H1 (cell line): ENCODE data around the gene POLA1. TPM values are rescaled to one million over a fixed set of nuclear protein-coding genes. Genes with fewer than 3 reads are reported as not detected.

Source experiments
- CTCF ChIA-PET: fragments of 300-600 bp; sonication (Branson Sonifier 250); formaldehyde crosslinking; loops from one replicate; lab custom pipeline; 2021; ENCODE audit not compliant: partially characterized antibody; lab: Charles Lee
- POLR2A ChIA-PET: fragments of 300-600 bp; sonication (Branson Sonifier 250); formaldehyde crosslinking; loops from one replicate; lab custom pipeline; 2021; ENCODE audit warnings: inconsistent platforms; ENCODE audit not compliant: partially characterized antibody; lab: Charles Lee
- DNase-seq, 2 experiments: peaks; one replicate each; pipeline versions ENCODE4 v3.0.0 to v3.0.0-alpha.2; 2010 to 2022; ENCODE audit warnings: low spot score in 2 of 2, low read depth in 1 of 2, mixed read lengths in 1 of 2
- FAIRE-seq: peaks from 2 replicates; lab custom pipeline; 2011; peaks lifted over from hg19 to GRCh38; lab: Jason Lieb, UNC
- H2AFZ ChIP-seq: 2 replicates; pipeline ENCODE4 v1.8.1; 2012; ENCODE audit warnings: low read length, inconsistent platforms
- H2AK5ac ChIP-seq: 2 replicates; pipeline ENCODE4 v1.6.1; 2013; ENCODE audit warnings: low read depth, low read length
- H2BK120ac ChIP-seq: replicated peaks from 2 replicates; pipeline ENCODE3; 2013; ENCODE audit warnings: low read depth, low read length, inconsistent platforms
- H2BK12ac ChIP-seq: 2 replicates; pipeline ENCODE4 v1.6.1; 2013; ENCODE audit warnings: low read depth, low read length
- H2BK15ac ChIP-seq: 2 replicates; pipeline ENCODE4 v1.6.1; 2013; ENCODE audit warnings: low read length
- H2BK20ac ChIP-seq: 2 replicates; pipeline ENCODE4 v1.6.1; 2013; ENCODE audit warnings: low read length
- H2BK5ac ChIP-seq: 2 replicates; pipeline ENCODE4 v1.6.1; 2013; ENCODE audit warnings: low read depth, low read length
- H3K14ac ChIP-seq: 2 replicates; pipeline ENCODE4 v1.6.1; 2013; ENCODE audit warnings: inconsistent platforms; ENCODE audit not compliant: insufficient read length
- H3K18ac ChIP-seq: 2 replicates; pipeline ENCODE4 v1.6.1; 2013; ENCODE audit warnings: low read length; ENCODE audit errors: extremely low read depth
- H3K23ac ChIP-seq: 2 replicates; pipeline ENCODE4 v1.6.1; 2013; ENCODE audit warnings: inconsistent platforms; ENCODE audit not compliant: insufficient read length
- H3K23me2 ChIP-seq: 2 replicates; pipeline ENCODE4 v1.6.1; 2013; ENCODE audit warnings: low read depth, low read length
- H3K27ac ChIP-seq: 2 replicates; pipeline ENCODE4 v1.6.1; 2011; ENCODE audit warnings: low read depth, low read length, inconsistent platforms
- H3K27me3 ChIP-seq, 4 experiments: replicated peaks in 1 of 4; 1 replicate in 1 of 4; 2 replicates in 3 of 4; pipeline versions ENCODE4 v1.6.1 to v1.8.1; 2011 to 2013; ENCODE audit warnings: low read length in 3 of 4, mild to moderate bottlenecking in 3 of 4, inconsistent platforms in 2 of 4, mixed read lengths in 2 of 4, moderate library complexity in 1 of 4; ENCODE audit not compliant: control insufficient read depth in 3 of 4, insufficient read depth in 3 of 4; ENCODE audit errors: extremely low read depth in 1 of 4
- H3K36me3 ChIP-seq, 4 experiments: 2 replicates each; pipeline versions ENCODE4 v1.6.1 to v1.8.1; 2011 to 2013; ENCODE audit warnings: mild to moderate bottlenecking in 4 of 4, low read length in 3 of 4, moderate library complexity in 2 of 4, control low read depth in 1 of 4, inconsistent platforms in 1 of 4; ENCODE audit not compliant: insufficient read depth in 4 of 4, control insufficient read depth in 2 of 4
- H3K4ac ChIP-seq: replicated peaks from 2 replicates; pipeline ENCODE3; 2013; ENCODE audit warnings: low read length, low read depth, mixed read lengths, inconsistent platforms; ENCODE audit not compliant: insufficient read length
- H3K4me1 ChIP-seq, 4 experiments: replicated peaks in 1 of 4; 1 replicate in 1 of 4; 2 replicates in 3 of 4; pipeline versions ENCODE4 v1.6.1 to v1.8.1; 2011 to 2013; ENCODE audit warnings: low read length in 3 of 4, inconsistent platforms in 2 of 4, mixed read lengths in 1 of 4; ENCODE audit not compliant: insufficient read depth in 4 of 4, control insufficient read depth in 3 of 4
- H3K4me2 ChIP-seq, 2 experiments: 2 replicates each; pipeline versions ENCODE4 v1.6.1 to v1.8.1; 2011 to 2013; ENCODE audit warnings: low read depth in 2 of 2, low read length in 2 of 2, control low read depth in 1 of 2, inconsistent platforms in 1 of 2, mild to moderate bottlenecking in 1 of 2; ENCODE audit not compliant: insufficient read depth in 1 of 2
- H3K4me3 ChIP-seq, 4 experiments: fragments of 200-600, 300-600 bp in 1 of 4; sonication (generic), shearing (Covaris generic), sonication (Bioruptor Twin) in 1 of 4; 2 replicates each; pipeline versions ENCODE4 v1.5.1 to v1.8.1; 2011 to 2016; ENCODE audit warnings: low read length in 4 of 4, low read depth in 3 of 4, control low read depth in 2 of 4, inconsistent platforms in 2 of 4, mild to moderate bottlenecking in 2 of 4, mixed read lengths in 1 of 4, moderate library complexity in 1 of 4; ENCODE audit not compliant: insufficient read depth in 2 of 4; ENCODE audit errors: extremely low read depth in 1 of 4
- H3K56ac ChIP-seq: replicated peaks from 2 replicates; pipeline ENCODE3; 2013; ENCODE audit warnings: low read depth, mild to moderate bottlenecking, mixed read lengths, low read length, inconsistent platforms; ENCODE audit not compliant: insufficient read length
- H3K79me1 ChIP-seq: 2 replicates; pipeline ENCODE4 v1.6.1; 2013; ENCODE audit warnings: low read depth, low read length, control low read depth
- H3K79me2 ChIP-seq, 2 experiments: 2 replicates each; pipeline versions ENCODE4 v1.6.1 to v1.8.1; 2012 to 2013; ENCODE audit warnings: low read length in 2 of 2, mild to moderate bottlenecking in 2 of 2, inconsistent platforms in 1 of 2; ENCODE audit not compliant: insufficient read depth in 2 of 2, control insufficient read depth in 1 of 2
- H3K9ac ChIP-seq, 4 experiments: replicated peaks in 1 of 4; 1 replicate in 1 of 4; 2 replicates in 3 of 4; pipeline versions ENCODE4 v1.6.1 to v1.8.1; 2011 to 2013; ENCODE audit warnings: low read depth in 3 of 4, low read length in 3 of 4, control low read depth in 2 of 4, mild to moderate bottlenecking in 2 of 4, moderate library complexity in 2 of 4, inconsistent platforms in 1 of 4; ENCODE audit errors: extremely low read depth in 1 of 4
- H3K9me3 ChIP-seq, 2 experiments: 2 replicates each; pipeline versions ENCODE4 v1.6.1 to v1.8.1; 2012 to 2013; ENCODE audit warnings: mild to moderate bottlenecking in 2 of 2, moderate library complexity in 2 of 2, control low read depth in 1 of 2, inconsistent platforms in 1 of 2, low read depth in 1 of 2, low read length in 1 of 2, mixed read lengths in 1 of 2; ENCODE audit not compliant: insufficient read depth in 2 of 2
- H4K20me1 ChIP-seq, 2 experiments: replicated peaks in 1 of 2; 2 replicates each; pipeline versions ENCODE3 to v1.8.1; 2011 to 2013; ENCODE audit warnings: inconsistent platforms in 2 of 2, low read length in 2 of 2, mild to moderate bottlenecking in 1 of 2; ENCODE audit not compliant: insufficient read depth in 2 of 2, control insufficient read depth in 1 of 2
- H4K5ac ChIP-seq: 2 replicates; pipeline ENCODE4 v1.6.1; 2013; ENCODE audit warnings: low read length, low read depth, mixed read lengths, inconsistent platforms; ENCODE audit not compliant: insufficient read length
- H4K8ac ChIP-seq: 2 replicates; pipeline ENCODE4 v1.8.0; 2013; ENCODE audit warnings: mild to moderate bottlenecking, moderate library complexity, low read length, inconsistent platforms; ENCODE audit not compliant: insufficient read depth; ENCODE audit errors: extremely low read depth
- H4K91ac ChIP-seq: replicated peaks from 2 replicates; pipeline ENCODE3; 2013; ENCODE audit warnings: low read length, mixed read lengths, inconsistent platforms; ENCODE audit not compliant: insufficient read length
- BCL11A ChIP-seq, 2 experiments: IDR thresholded peaks; one replicate each; pipeline ENCODE4 v1.6.1; 2011; ENCODE audit warnings: low read depth in 2 of 2, low read length in 2 of 2, mild to moderate bottlenecking in 2 of 2
- CHD2 ChIP-seq: IDR thresholded peaks from 2 replicates; pipeline ENCODE4 v1.6.1; 2012; ENCODE audit warnings: low read length, improper control_type of control experiment
- EZH2 ChIP-seq: fragments of 200-600 bp; sonication (generic); IDR thresholded peaks from 2 replicates; pipeline ENCODE4 v1.7.1; 2012; ENCODE audit warnings: low read depth, mild to moderate bottlenecking, moderate library complexity, low read length, inconsistent platforms; ENCODE audit not compliant: severe bottlenecking
- HDAC6 ChIP-seq: IDR thresholded peaks from one replicate; pipeline ENCODE4 v1.7.1; 2012; ENCODE audit warnings: low read depth, mild to moderate bottlenecking, inconsistent platforms, low read length, moderate library complexity
- JUND ChIP-seq: IDR thresholded peaks from 2 replicates; pipeline ENCODE4 v1.6.1; 2011; ENCODE audit warnings: mild to moderate bottlenecking, improper control_type of control experiment, low read length
- KDM1A ChIP-seq: fragments of 200-600, 300-600 bp; sonication (generic); IDR thresholded peaks from 2 replicates; pipeline ENCODE4 v1.7.1; 2016; ENCODE audit warnings: mild to moderate bottlenecking, low read length, borderline replicate concordance
- KDM5A ChIP-seq: fragments of 200-600 bp; IDR thresholded peaks from 2 replicates; pipeline ENCODE4 v1.7.1; 2012; ENCODE audit warnings: mild to moderate bottlenecking, low read length, inconsistent platforms, mixed read lengths
- PHF8 ChIP-seq: fragments of 200-600 bp; sonication (generic); conservative IDR thresholded peaks from 2 replicates; pipeline ENCODE4 v1.7.1; 2012; ENCODE audit warnings: low read depth, mild to moderate bottlenecking, inconsistent platforms, low read length, moderate library complexity
- POLR2AphosphoS5 ChIP-seq: IDR thresholded peaks from 2 replicates; pipeline ENCODE4 v1.6.1; 2011; ENCODE audit warnings: low read depth, low read length
- SIN3A ChIP-seq, 2 experiments: IDR thresholded peaks in 1 of 2; conservative IDR thresholded peaks in 1 of 2; 2 replicates each; pipeline ENCODE4 v1.6.1; 2011 to 2012; ENCODE audit warnings: low read length in 2 of 2, improper control_type of control experiment in 1 of 2, low read depth in 1 of 2, mild to moderate bottlenecking in 1 of 2
- SIRT6 ChIP-seq: IDR thresholded peaks from one replicate; pipeline ENCODE4 v1.7.1; 2012; ENCODE audit warnings: low read length, inconsistent platforms
- SRF ChIP-seq: IDR thresholded peaks from 2 replicates; pipeline ENCODE4 v1.6.1; 2011; ENCODE audit warnings: mild to moderate bottlenecking, low read depth, low read length, moderate library complexity
- WGBS, 2 experiments: shearing (Covaris generic) in 1 of 2; methylation state at CpG; one replicate each; pipeline versions ENCODE4 v1.1.6 to v1.1.7; 2013 to 2015; ENCODE audit warnings: low lambda C conversion rate in 2 of 2, mixed read lengths in 2 of 2, inconsistent platforms in 1 of 2, low coverage in 1 of 2, missing lambda C conversion rate in 1 of 2; ENCODE audit not compliant: insufficient replicate concordance in 2 of 2, insufficient coverage in 1 of 2, insufficient read length in 1 of 2; ENCODE audit errors: extremely low coverage in 1 of 2, missing lambda C conversion rate in 1 of 2; 5-methylcytosine and 5-hydroxymethylcytosine counted together
- polyA plus RNA-seq, 7 experiments: library from polyadenylated mRNA; depleted of rRNA in 3 of 7; stranded (reverse) in 5 of 7; unstranded in 2 of 7; fragments of >200 nt in 5 of 7; fragments of 200-250 nt in 2 of 7; gene quantifications; 1 replicate in 5 of 7; 2 replicates in 1 of 7; 4 replicates in 1 of 7; pipeline versions ENCODE4 v1.2.1 to v1.2.3, GENCODE V29; 2011 to 2013; ENCODE audit warnings: missing spikeins in 2 of 7, mixed read lengths in 2 of 7
- total RNA-seq: library from RNA; stranded (reverse); fragmentation: NEBNext Ultra II Directional; extraction: Animal tissue kit (Norgen Biotek cat#: 25700); gene quantifications from 2 replicates; pipeline ENCODE4 v1.2.1, GENCODE V29; 2021
- TF ChIP-seq, protein P1 (sequence below): IDR thresholded peaks from 2 replicates; pipeline ENCODE4 v1.6.1; 2012; ENCODE audit warnings: low read length, inconsistent platforms

Gene POLA1
- total and polyA plus RNA-seq, 2 of the 8 experiments (the other 6 are each of a cell fraction or from before 2014, with no cell fraction given): 5.6 to 34.9 TPM

DNA sequence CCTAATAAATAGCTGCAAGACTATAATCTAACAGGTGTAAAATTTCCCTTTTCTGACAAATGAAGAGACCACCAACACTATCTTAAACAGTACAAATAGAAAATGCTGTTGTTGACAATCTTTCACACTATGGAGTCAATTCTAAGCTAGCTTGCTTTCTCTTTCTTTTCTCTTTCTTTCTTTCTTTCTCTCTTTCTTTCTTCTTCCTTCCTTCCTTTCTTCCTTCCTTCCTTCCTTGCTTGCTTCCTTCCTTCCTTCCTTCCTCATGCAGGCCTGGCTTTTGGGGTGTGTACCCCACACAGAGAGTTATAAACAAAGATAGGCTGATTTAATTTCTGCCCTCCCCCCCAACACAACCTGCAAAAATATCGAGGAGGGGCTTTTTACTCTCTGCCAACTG lies 330.2 kb downstream of the POLA1 start:
- Histone ChIP-seq H3K56ac (no peak overlapping the region), H3K4me1 (peaks cover 0 to 9% (median 4%) of the 10 kb centered on the region in 4 experiments; a peak in 6 of 7 replicates), H4K8ac (no peak overlapping the region), H3K79me1 (no peaks in the 10 kb centered on the region), H3K14ac (no peak overlapping the region), H2BK12ac (no peak overlapping the region), H3K27me3 (peaks cover 28 to 46% (median 42%) of the 10 kb centered on the region in 4 experiments), H2BK120ac (no peak overlapping the region), H2AFZ (no peak overlapping the region), H3K4me3 (no peak overlapping the region), H3K23ac (no peak overlapping the region), H4K5ac (no peak overlapping the region), H3K18ac (no peak overlapping the region), H3K9ac (no peak overlapping the region), H2BK15ac (no peak overlapping the region), H3K79me2 (no peaks in the 10 kb centered on the region), H3K9me3 (no peaks in the 10 kb centered on the region), H2BK20ac (no peak overlapping the region), H2AK5ac (no peak overlapping the region), H2BK5ac (no peak overlapping the region), H4K20me1 (no peaks in the 10 kb centered on the region), H3K23me2 (peaks cover 7% of the 10 kb centered on the region; the same call in 1 of the 2 replicates), H3K27ac (no peak overlapping the region), H4K91ac (no peak overlapping the region), H3K36me3 (no peaks in the 10 kb centered on the region; a peak in 1 of 8 replicates), H3K4me2 (no peak overlapping the region; a peak in 1 of 4 replicates), H3K4ac (no peak overlapping the region)
- DNase-seq (no peak), FAIRE-seq (no peak)
- CTCF ChIA-PET: interaction anchor here (2.1 to 4.6 kb wide), 2 partner anchors 13 to 120 kb away, joined by 11 to 23 read pairs; no protein-coding TSS in a partner anchor
- WGBS, 2 experiments: 75% methylated on average over 1 of the region's 1 CpG; no CpG with 5 or more reads in 1 of the 2 experiments
- TF ChIP-seq JUND: no peak
- TF ChIP-seq SIN3A (conservative IDR thresholded peaks at IDR 0.05 in 1 of 2, IDR thresholded peaks at IDR 0.05 in 1 of 2; ENCODE audit: low read depth in 1 of 2, low read length in 2 of 2): no peak
- no peak for TF ChIP-seq KDM5A
- TF ChIP-seq SIRT6: no peak
- no peak for TF ChIP-seq KDM1A
- TF ChIP-seq HDAC6: no peak
- no peak for TF ChIP-seq SRF
- TF ChIP-seq, protein P1, sequence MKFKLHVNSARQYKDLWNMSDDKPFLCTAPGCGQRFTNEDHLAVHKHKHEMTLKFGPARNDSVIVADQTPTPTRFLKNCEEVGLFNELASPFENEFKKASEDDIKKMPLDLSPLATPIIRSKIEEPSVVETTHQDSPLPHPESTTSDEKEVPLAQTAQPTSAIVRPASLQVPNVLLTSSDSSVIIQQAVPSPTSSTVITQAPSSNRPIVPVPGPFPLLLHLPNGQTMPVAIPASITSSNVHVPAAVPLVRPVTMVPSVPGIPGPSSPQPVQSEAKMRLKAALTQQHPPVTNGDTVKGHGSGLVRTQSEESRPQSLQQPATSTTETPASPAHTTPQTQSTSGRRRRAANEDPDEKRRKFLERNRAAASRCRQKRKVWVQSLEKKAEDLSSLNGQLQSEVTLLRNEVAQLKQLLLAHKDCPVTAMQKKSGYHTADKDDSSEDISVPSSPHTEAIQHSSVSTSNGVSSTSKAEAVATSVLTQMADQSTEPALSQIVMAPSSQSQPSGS: no peak
- TF ChIP-seq PHF8: no peak
- no peak for TF ChIP-seq CHD2
- no peak for TF ChIP-seq BCL11A (IDR thresholded peaks at IDR 0.05; ENCODE audit: low read depth in 2 of 2, low read length in 2 of 2)
- TF ChIP-seq POLR2AphosphoS5: no peak
- no peak for TF ChIP-seq EZH2
- POLR2A ChIA-PET: no interaction called here
